Non-pigmented ciliary epithelial cell (primary cell): ENCODE results near the gene PHTF1.
A peak's percentile ranks its signal among the peaks of the same experiment; 100 is the strongest.
"Not testable (repeated sequence)": the region's sequence is repeated elsewhere in the genome, so short reads cannot be mapped to it uniquely, and the experiment has no call there.

ENCODE experiments used
- DNase-seq: peaks from one replicate; pipeline ENCODE4 v3.0.0-alpha.2; 2010; ENCODE audit warnings: low read depth

The PHTF1 gene

DNA sequence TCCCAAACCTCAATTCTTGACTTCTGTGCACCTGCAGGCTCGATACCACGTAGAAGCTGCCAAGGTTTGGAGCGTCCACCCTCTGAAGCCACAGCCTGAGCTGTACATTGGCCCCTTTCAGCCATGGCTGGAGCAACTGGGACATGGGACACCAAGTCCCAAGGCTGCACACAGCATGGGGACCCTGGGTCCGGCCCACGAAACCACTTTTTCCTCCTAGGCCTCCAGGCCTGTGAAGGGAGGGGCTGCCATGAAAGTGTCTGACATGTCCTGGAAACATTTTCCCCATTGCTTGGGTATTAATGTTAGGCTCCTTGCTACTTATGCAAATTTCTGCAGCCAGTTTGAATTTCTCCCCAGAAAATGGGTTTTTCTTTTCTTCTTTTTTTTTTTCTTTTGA lies 40.7 kb downstream of the PHTF1 start:
- DNase-seq = not testable (repeated sequence)

DNA sequence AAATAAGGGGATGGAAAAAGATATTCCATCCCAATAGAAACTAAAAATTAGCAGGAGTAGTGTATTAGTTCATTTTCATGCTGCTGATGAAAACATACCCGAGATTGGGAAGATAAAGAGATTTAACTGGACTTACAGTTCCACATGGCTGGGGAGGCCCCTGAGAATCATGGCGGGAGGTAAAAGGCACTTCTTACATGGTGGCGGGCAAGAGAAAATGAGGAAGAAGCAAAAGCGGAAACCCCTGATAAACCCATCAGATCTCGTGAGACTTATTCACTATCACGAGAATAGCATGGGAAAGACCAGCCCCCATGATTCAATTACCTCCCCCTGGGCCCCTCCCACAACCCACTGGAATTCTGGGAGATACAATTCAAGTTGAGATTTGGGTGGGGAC lies 41.8 kb downstream of the PHTF1 start:
- DNase-seq = not testable (repeated sequence)

DNA sequence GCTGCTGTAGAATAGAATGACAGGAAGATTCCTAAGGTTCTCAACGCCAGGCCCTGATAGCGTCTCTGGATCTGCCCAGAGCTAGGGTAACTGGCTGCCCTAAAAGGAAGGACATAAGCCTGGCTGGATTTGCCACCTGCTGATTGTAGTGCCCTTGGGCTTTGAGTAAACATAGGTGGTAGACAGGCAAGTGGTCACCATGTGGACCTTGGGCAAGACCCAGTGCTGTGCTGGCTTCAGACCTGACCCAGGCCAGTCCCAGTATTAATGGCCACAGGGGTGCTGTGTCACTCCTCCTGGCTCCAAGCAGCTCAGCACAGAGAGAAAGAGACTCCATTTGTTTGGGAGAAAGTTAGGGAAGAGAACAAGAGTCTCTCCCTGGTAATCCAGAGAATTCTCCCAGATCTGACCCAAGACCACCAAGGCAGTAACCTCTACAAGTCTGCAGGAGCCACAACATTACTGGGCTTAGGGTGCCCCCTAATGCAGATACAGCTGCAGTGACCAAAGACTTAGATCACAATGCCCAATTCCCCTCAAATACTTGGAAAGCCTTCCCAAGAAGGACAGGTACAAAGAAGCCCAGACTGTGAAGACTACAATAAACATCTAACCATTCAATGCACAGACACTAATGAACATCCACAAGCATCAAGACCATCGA lies 44.5 kb downstream of the PHTF1 start:
- DNase-seq = no peak

- no peak for DNase-seq
Observed at GRCh38 chr1:113701429-113701828, 57.9 kb downstream of the PHTF1 start.

GRCh38 chr1:113694910-113695309 lies 64.4 kb downstream of the PHTF1 start:
- no peak for DNase-seq

- DNase-seq = no peak
Observed at GRCh38 chr1:113692824-113693431, 66.4 kb downstream of the PHTF1 start.

DNA sequence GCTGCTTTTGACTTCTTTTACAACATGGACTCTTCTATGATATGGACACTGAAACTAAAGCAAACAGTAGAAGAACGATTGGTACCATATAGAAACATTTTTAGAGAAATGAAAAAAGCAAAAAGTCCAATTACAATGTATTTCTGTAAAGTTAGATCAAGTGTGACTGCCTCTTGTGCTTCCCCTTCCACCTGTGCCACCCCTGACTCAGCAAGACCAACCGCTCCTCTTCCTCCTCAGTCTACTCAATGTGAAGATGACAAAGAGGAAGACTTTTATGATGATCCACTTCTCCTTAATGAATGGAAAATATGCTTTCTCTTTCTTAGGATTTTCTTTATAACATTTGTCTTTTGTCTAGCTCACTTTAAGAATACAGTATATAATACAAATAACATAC lies 66.9 kb downstream of the PHTF1 start:
- no peak for DNase-seq

DNA sequence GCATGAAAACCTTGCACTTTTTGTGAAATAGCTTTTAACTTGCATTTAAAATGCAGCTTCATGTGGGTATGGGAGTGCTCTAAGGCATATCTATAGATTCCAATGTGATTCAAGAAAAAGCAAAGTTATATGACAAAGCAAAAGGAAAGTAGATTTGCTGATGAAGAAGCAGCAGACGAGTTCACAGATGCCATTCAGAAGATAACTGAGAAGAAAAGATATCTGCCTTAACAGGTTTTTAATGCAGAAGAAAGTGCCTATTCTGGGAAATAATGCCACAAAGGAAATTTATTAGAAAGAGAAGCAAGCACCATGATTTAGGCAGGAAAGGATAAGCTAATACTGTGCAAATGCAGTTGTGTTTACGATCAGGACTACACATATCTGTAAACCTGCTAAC lies 68.1 kb downstream of the PHTF1 start:
- DNase-seq = no peak

DNA sequence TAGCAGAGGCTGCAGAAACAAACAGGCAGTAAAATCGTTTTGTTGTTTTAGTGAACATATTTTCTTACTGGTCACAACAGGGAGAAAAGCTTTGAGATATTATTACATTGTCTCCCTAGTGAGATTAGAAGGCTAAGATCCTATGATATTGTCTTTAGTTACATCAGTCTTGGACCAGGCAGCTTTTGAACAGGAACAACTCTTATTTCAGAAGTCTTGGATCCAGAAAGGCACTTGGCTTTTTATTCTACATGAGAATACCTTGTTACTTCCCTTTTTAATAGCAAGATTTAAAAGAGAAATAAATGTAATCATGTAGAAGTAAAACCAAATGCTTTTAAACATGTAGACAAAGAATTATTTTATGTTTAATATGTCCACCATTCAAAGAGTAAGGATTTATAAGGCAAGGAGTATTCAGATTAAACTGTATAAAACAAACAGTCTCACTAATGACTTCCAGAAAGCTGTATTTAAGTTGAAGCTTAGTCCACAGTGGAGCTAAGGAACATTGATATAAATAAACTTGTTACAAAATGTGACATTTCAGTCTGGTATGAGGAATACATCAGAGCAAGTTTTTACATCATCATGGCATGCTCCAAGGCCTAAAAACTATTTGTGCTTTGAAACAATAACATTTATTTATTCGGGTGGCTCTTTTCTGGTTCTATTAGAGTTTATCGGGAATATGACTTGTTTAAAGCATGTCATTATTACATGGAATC lies 72.2 kb downstream of the PHTF1 start:
- no peak for DNase-seq

DNA sequence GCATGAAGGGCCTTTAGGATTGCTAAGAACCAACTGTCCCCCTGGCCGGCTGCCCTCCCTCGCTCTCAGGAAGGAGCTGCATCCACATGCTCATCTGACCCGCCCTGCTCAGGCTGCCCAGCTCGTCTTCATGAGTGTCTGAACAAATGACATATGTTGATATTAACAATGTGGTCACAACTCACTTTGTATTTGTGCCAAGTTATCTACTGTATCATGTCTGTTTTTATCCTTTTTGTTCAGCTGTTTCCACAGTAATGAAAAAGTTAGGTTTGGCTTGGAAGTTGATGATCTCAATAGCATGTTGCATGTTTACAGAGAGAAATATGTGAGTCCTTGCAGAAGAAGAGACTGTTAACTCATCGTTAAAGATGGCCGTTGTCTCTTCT lies 75.1 kb downstream of the PHTF1 start:
- no peak for DNase-seq

DNA sequence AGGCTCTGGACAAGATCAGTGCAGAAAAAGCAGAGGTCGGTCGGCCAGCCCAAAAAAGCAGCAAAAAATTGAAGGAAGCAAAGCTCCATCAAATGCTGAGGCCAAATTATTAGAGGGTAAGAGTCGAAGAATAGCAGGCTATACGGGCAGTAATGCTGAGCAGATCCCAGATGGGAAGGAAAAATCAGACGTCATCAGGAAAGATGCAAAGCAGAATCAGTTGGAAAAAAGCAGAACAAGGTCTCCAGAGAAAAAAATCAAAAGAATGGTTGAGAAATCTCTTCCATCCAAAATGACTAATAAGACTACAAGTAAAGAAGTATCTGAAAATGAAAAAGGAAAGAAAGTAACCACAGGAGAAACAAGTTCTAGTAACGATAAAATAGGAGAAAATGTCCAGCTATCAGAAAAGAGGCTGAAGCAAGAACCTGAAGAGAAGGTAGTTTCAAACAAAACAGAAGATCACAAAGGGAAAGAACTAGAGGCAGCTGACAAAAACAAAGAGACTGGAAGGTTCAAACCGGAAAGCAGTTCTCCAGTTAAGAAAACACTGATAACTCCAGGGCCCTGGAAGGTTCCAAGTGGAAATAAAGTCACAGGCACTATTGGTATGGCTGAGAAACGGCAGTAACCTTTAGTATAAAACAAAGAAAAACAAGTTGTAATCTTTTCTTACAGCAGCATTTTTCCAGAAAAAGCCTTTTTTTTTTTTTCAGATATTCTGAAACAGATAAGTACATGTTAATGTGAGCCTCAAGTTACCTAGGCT lies 75.7 kb downstream of the PHTF1 start:
- no peak for DNase-seq

DNA sequence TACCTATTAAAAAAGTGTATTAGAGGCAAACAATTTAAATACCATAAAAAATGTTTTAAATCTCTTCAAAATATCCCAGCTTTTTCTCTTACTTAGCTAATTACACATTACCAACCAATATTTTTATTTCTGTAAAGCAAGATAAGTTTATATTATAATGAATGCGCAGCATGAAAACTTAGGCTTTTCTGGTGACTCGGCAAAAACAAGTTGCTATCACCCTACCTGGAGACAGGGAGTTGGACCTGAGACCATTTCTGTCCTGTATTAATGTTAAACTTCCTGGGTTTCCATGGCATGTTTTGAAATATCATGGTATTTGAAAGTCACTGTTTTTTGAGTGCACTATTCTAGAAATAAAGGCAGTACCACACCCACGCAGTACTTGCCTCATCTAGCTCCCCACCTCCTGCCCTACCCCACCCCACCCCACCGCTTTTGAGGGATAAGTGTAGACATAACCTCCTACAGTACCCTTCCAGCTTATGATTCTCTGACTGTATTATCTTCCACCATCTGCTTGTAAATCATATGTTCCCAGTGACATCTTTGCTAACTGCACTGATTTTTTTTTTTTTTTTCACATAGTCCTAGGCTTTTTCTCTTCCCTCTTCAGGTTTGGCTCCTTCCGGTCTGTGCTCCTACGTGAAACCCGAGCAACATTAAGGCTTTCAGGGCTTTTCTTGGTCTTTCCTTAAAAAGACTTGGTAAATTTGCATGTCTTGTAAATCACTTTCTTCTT lies 77.5 kb downstream of the PHTF1 start:
- no peak for DNase-seq

- DNase-seq = no peak
Observed at GRCh38 chr1:113678159-113678469, 81.2 kb downstream of the PHTF1 start.

DNA sequence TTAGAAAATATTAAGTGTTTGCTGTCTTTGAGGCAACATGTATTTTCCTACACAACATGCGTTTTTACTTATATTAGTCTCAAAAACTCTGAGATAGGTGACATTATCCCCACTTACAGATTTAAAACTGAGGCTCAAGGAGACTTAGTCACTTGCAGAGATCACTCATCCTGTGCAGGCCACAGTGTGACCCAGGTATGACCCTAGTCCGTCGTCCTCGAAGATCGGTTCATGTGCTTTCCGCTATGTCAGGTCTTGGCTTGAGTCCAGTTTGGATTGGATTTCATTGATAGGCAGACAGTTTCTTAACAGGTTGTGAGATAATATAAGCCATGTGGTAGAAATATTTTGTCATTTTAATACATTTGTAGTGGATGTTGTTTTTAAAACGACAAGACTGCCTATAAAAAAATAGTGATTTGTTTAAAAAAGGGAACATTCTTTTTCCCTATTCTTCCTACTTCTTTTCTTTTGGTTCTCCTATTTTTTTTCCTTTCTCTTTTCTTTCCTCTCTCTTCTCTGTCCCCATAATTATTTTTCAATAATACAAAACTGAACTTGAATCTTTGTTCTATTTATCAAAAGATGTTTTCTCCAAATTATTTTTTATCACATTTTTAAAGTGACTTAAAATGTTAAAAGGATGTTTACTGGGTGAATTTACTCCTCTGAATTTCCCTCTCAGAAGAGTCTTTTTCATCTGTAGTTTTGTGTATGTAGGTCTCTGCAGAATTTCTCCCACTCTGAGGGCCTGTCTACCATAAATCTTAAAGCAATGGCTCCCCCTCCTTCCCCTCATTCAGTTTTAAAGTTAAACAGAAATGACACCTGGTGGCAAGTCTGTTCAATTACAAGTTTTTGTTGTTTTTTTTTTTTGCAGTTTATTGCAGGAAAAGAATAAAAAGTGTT lies 81.8 kb downstream of the PHTF1 start:
- peak; percentile 57 for DNase-seq

- no peak for DNase-seq
Observed at GRCh38 chr1:113676524-113676923, 82.8 kb downstream of the PHTF1 start.

DNA sequence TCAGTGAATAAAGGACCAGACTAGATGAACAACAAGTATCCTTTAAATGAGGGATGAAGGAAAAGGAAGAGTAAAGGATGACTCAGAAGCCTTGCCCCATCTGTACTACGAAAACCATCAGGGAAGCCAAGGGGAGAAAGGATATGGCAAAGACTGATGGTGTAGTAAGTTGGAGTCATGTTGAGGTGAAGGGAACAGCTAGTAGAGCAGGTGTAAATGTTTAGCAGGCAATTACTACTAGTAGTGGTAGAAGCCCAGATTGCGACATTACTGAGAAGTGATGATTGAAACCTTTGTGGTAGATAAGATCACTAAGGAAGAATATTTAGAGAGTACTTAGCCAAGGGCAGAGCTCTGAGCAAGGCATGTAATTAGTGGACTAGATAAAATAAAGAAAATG lies 84.0 kb downstream of the PHTF1 start:
- no peak for DNase-seq

GRCh38 chr1:113674591-113674990 lies 84.7 kb downstream of the PHTF1 start:
- no peak for DNase-seq

- DNase-seq = no peak
Observed at GRCh38 chr1:113672491-113672890, 86.8 kb downstream of the PHTF1 start.

- no peak for DNase-seq
Observed at GRCh38 chr1:113670650-113671049, 88.6 kb downstream of the PHTF1 start.

DNA sequence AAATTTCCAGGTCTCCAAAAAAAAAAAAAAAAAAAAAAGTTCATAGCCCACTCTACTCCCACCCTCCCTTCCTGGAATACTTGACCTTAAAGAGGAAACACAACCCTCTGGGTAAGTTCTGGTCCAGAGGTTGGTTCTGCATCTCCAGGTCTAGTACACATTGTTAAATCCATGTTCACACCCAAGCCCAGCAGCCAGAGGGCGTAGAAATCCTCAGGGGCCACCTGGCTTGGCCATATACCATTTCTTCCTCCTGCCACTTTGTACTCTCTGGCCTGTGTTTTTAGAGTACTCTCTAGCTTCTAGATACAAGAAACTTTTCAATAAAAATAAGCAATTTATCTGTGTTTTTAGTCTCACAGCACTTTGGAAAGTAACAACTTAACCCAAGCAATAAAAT lies 89.3 kb downstream of the PHTF1 start:
- no peak for DNase-seq

GRCh38 chr1:113666126-113666525 lies 93.2 kb downstream of the PHTF1 start:
- no peak for DNase-seq
